ENCODE results near the gene CHTOP.

- TF ChIP-seq CTCF (IDR thresholded peaks at IDR 0.05) (no peak), POLR2A (IDR thresholded peaks at IDR 0.05) (no peak)
Measured at GRCh38 chr1:153615406-153615805, 18.5 kb upstream of the CHTOP start.

All from heart left ventricle (tissue), 13 donors.